GM23338 (cell line): ENCODE data around the gene GPR141. TPM values are rescaled to one million over a fixed set of nuclear protein-coding genes. Genes with fewer than 3 reads are reported as not detected.

Experiments
- ATAC-seq: fragments of 200-7000 bp; cut with Tn5 transposase; 3 replicates; pipeline ENCODE4 v1.9.1; 2020
- DNase-seq: peaks from one replicate; pipeline ENCODE4 v3.0.0-alpha.2; 2015; ENCODE audit warnings: low spot score
- H2AFZ ChIP-seq: fragments of 200-600 bp; sonication (generic); 2 replicates; pipeline ENCODE4 v1.8.0; 2016; ENCODE audit warnings: antibody characterized with exemption, mild to moderate bottlenecking, moderate library complexity
- H3F3A ChIP-seq: fragments of 200-600 bp; sonication (generic); replicated peaks from 2 replicates; pipeline ENCODE4 v1.8.0; 2017; ENCODE audit warnings: antibody characterized with exemption, mixed run types, low read depth
- H3K27ac ChIP-seq: fragments of 200-600 bp; sonication (generic); 2 replicates; pipeline ENCODE4 v1.6.1; 2016; ENCODE audit warnings: low read depth
- H3K27me3 ChIP-seq: fragments of 200-600 bp; sonication (generic); 2 replicates; pipeline ENCODE4 v1.8.0; 2016; ENCODE audit warnings: mild to moderate bottlenecking, mixed run types, moderate library complexity; ENCODE audit not compliant: insufficient read depth
- H3K36me3 ChIP-seq: fragments of 200-600 bp; sonication (generic); 2 replicates; pipeline ENCODE4 v1.8.0; 2016; ENCODE audit warnings: mild to moderate bottlenecking; ENCODE audit not compliant: insufficient read depth
- H3K4me1 ChIP-seq: fragments of 200-600 bp; sonication (generic); 2 replicates; pipeline ENCODE4 v1.8.0; 2016; ENCODE audit warnings: mild to moderate bottlenecking, moderate library complexity; ENCODE audit not compliant: insufficient read depth
- H3K4me2 ChIP-seq: fragments of 200-600 bp; sonication (generic); 2 replicates; pipeline ENCODE4 v1.7.1; 2017; ENCODE audit warnings: mixed run types
- H3K4me3 ChIP-seq: fragments of 200-600 bp; sonication (generic); 2 replicates; pipeline ENCODE4 v1.6.1; 2016; ENCODE audit warnings: mixed run types
- H3K79me2 ChIP-seq: fragments of 200-600 bp; sonication (generic); replicated peaks from 2 replicates; pipeline ENCODE4 v1.8.0; 2017; ENCODE audit warnings: mild to moderate bottlenecking; ENCODE audit not compliant: insufficient read depth
- H3K9me2 ChIP-seq: fragments of 200-600 bp; sonication (generic); 2 replicates; pipeline ENCODE4 v1.8.0; 2017; ENCODE audit not compliant: insufficient read depth
- H4K20me1 ChIP-seq: fragments of 200-600 bp; sonication (generic); replicated peaks from 2 replicates; pipeline ENCODE4 v1.8.0; 2017; ENCODE audit warnings: mild to moderate bottlenecking; ENCODE audit not compliant: insufficient read depth
- H3K27ac Mint-ChIP-seq: 2 replicates; pipeline ENCODE4 v1.8.0; 2020; ENCODE audit warnings: inconsistent platforms, mild to moderate bottlenecking, moderate library complexity, mixed read lengths
- H3K27me3 Mint-ChIP-seq: 3 replicates; pipeline ENCODE4 v1.8.0; 2022; ENCODE audit warnings: low read depth, mild to moderate bottlenecking, moderate library complexity, mixed read lengths, inconsistent platforms; ENCODE audit not compliant: insufficient read depth, poor library complexity
- H3K36me3 Mint-ChIP-seq: 3 replicates; pipeline ENCODE4 v1.8.0; 2021; ENCODE audit warnings: low read depth, mild to moderate bottlenecking, inconsistent platforms, moderate library complexity, mixed read lengths
- H3K4me1 Mint-ChIP-seq: 3 replicates; pipeline ENCODE4 v1.8.0; 2020; ENCODE audit warnings: mild to moderate bottlenecking, inconsistent platforms, mixed read lengths
- H3K4me3 Mint-ChIP-seq: 3 replicates; pipeline ENCODE4 v1.8.0; 2021; ENCODE audit warnings: moderate library complexity, mild to moderate bottlenecking, inconsistent platforms, mixed read lengths
- H3K9me3 Mint-ChIP-seq: 3 replicates; pipeline ENCODE4 v1.8.0; 2020; ENCODE audit warnings: moderate library complexity, mild to moderate bottlenecking, inconsistent platforms, mixed read lengths
- CREB1 ChIP-seq: fragments of 250-450 bp; sonication (Bioruptor Pico); IDR thresholded peaks from 2 replicates; pipeline ENCODE4 v1.5.0; 2020; ENCODE audit warnings: low read depth, mild to moderate bottlenecking, moderate library complexity
- CTCF ChIP-seq, 2 experiments: fragments of 200-600 bp in 1 of 2; sonication (generic) in 1 of 2; conservative IDR thresholded peaks; 2 replicates each; pipeline versions ENCODE4 v1.5.1 to v1.6.1; 2016 to 2017; ENCODE audit warnings: antibody characterized with exemption in 2 of 2, low read depth in 2 of 2, mild to moderate bottlenecking in 2 of 2, moderate library complexity in 1 of 2
- POLR2AphosphoS5 ChIP-seq: IDR thresholded peaks from 2 replicates; pipeline ENCODE4 v1.6.1; 2016; ENCODE audit warnings: antibody characterized with exemption, low read depth
- REST ChIP-seq: IDR thresholded peaks from one replicate; pipeline ENCODE4 v1.6.1; 2018; ENCODE audit warnings: antibody characterized with exemption; ENCODE audit not compliant: unreplicated experiment
- STAT1 ChIP-seq: IDR thresholded peaks from one replicate; pipeline ENCODE4 v1.6.1; 2016; ENCODE audit warnings: antibody characterized with exemption; ENCODE audit not compliant: unreplicated experiment
- ZNF462 ChIP-seq: fragments of 250-450 bp; sonication (Bioruptor Pico); IDR thresholded peaks from 2 replicates; pipeline ENCODE4 v1.5.0; 2020; ENCODE audit warnings: mild to moderate bottlenecking, moderate library complexity
- polyA plus RNA-seq: library from polyadenylated mRNA; unstranded; fragments of >200 nt; fragmentation: Nextera tagmentation; extraction: Ambion mirVana; gene quantifications from 2 replicates; pipeline ENCODE4 v1.2.1, GENCODE V29; 2016
- total RNA-seq: library from RNA; depleted of rRNA; stranded (reverse); fragments of >200 nt; shearing (Covaris generic); gene quantifications from 2 replicates; pipeline ENCODE4 v1.2.3, GENCODE V29; 2014

GPR141 gene
- total and polyA plus RNA-seq, 2 experiments from 2014 or later, result 0.80 TPM; not detected in 1

- H3K4me3 ChIP-seq, result no peak overlapping the region
- no peak overlapping the region for H2AFZ ChIP-seq
- H3K36me3 ChIP-seq, result no peaks in the 10 kb centered on the region
- DNase-seq, result no peak
- H3F3A ChIP-seq, result no peaks in the 10 kb centered on the region
- TF ChIP-seq CTCF (conservative IDR thresholded peaks at IDR 0.05; ENCODE audit: low read depth in 2 of 2), result no peak
- TF ChIP-seq REST, result no peak
- TF ChIP-seq CREB1 (CRISPR knock-in tag), result no peak
- TF ChIP-seq POLR2AphosphoS5, result no peak
- no peak for TF ChIP-seq ZNF462
- TF ChIP-seq STAT1, result no peak
- H4K20me1 ChIP-seq, result no peaks in the 10 kb centered on the region
- H3K4me2 ChIP-seq, result no peak overlapping the region
- H3K36me3 Mint-ChIP-seq, result peaks cover 11% of the 10 kb centered on the region
- no peaks in the 10 kb centered on the region for H3K27me3 Mint-ChIP-seq
- no peak for ATAC-seq
- no peaks in the 10 kb centered on the region for H3K4me1 ChIP-seq
- H3K27ac Mint-ChIP-seq, result no peak overlapping the region
- H3K27me3 ChIP-seq, result no peaks in the 10 kb centered on the region
- no peak overlapping the region for H3K27ac ChIP-seq
- H3K4me3 Mint-ChIP-seq, result no peak overlapping the region
- peaks cover 22% of the 10 kb centered on the region for H3K9me3 Mint-ChIP-seq
- peaks cover 6% of the 10 kb centered on the region; the same call in 1 of the 2 replicates for H3K9me2 ChIP-seq
- H3K79me2 ChIP-seq, result no peaks in the 10 kb centered on the region
- peaks cover 8% of the 10 kb centered on the region for H3K4me1 Mint-ChIP-seq
Observed at GRCh38 chr7:37781156-37781555, 97.6 kb downstream of the GPR141 start.
